Tibial artery (tissue), 4 donors: ENCODE data around the gene HYAL3.
A peak's percentile ranks its signal among the peaks of the same experiment; 100 is the strongest.
"Not testable (repeated sequence)": the region's sequence is repeated elsewhere in the genome, so short reads cannot be mapped to it uniquely, and the experiment has no call there.

Experiments used
- DNase-seq, 2 donors: peaks; one replicate each; pipeline ENCODE4 v3.0.0-alpha.2; 2019
- H3K27ac ChIP-seq, 2 donors: fragments of 200-600 bp; sonication (generic) in 1 of 2; 1 replicate in 1 of 2; 2 replicates in 1 of 2; pipeline ENCODE4 v1.5.1; 2018 to 2019; ENCODE audit warnings: mild to moderate bottlenecking in 1 of 2
- H3K27me3 ChIP-seq, 2 donors: fragments of 200-600 bp; sonication (generic) in 1 of 2; one replicate each; pipeline versions ENCODE4 v1.5.1 to v1.6.0; 2016 to 2019
- H3K36me3 ChIP-seq, 3 donors: fragments of 200-600 bp; sonication (generic) in 2 of 3; one replicate each; pipeline ENCODE4 v1.5.1; 2016 to 2019; ENCODE audit warnings: mild to moderate bottlenecking in 2 of 3
- H3K4me1 ChIP-seq, 4 donors: fragments of 200-600 bp; sonication (generic) in 2 of 4; 1 replicate in 3 of 4; 2 replicates in 1 of 4; pipeline ENCODE4 v1.5.1; 2016 to 2019
- H3K4me3 ChIP-seq, 2 donors: fragments of 200-600 bp; sonication (generic) in 1 of 2; 1 replicate in 1 of 2; 2 replicates in 1 of 2; pipeline ENCODE4 v1.5.1; 2018 to 2019; ENCODE audit warnings: mild to moderate bottlenecking in 2 of 2
- H3K9me3 ChIP-seq, 3 donors: fragments of 200-600 bp; sonication (generic) in 1 of 3; one replicate each; pipeline ENCODE4 v1.5.1; 2016 to 2019
- CTCF ChIP-seq, 2 experiments: fragments of 200-600 bp in 1 of 2; fragments of 450-650 bp in 1 of 2; IDR thresholded peaks; one replicate each; pipeline ENCODE4 v1.5.1; 2017 to 2019; ENCODE audit warnings: antibody characterized with exemption in 2 of 2, mild to moderate bottlenecking in 1 of 2, moderate library complexity in 1 of 2
- intact Hi-C: fragments of 100-400 bp; cut with DNase I; formaldehyde crosslinking; loops from one replicate; pipeline ENCODE4 v1.15.0; 2023; ENCODE audit warnings: low total_unique reads

Gene HYAL3

GRCh38 chr3:50288387-50289007 is 10.7 kb downstream of the HYAL3 start:
- Histone ChIP-seq H3K4me3 (no peak overlapping the region), H3K27ac (no peak overlapping the region), H3K36me3 (peaks cover 18 to 47% (median 36%) of the 10 kb centered on the region in 3 donors), H3K27me3 (no peaks in the 10 kb centered on the region), H3K4me1 (peaks cover 0 to 25% (median 21%) of the 10 kb centered on the region in 4 donors), H3K9me3 (no peaks in the 10 kb centered on the region)
- DNase-seq: no peak
- intact Hi-C loops: no loop called here
- no peak for TF ChIP-seq CTCF (IDR thresholded peaks at IDR 0.05)

- intact Hi-C loops: no loop called here
- no peak for TF ChIP-seq CTCF (IDR thresholded peaks at IDR 0.05)
Observed at GRCh38 chr3:50287262-50287661, 11.9 kb downstream of the HYAL3 start.

GRCh38 chr3:50286322-50287227 is 12.6 kb downstream of the HYAL3 start:
- peaks cover 18 to 47% (median 36%) of the 10 kb centered on the region in 3 donors for H3K36me3 ChIP-seq
- no peak for DNase-seq
- no peak overlapping the region for H3K27ac ChIP-seq
- no peak overlapping the region for H3K4me3 ChIP-seq
- H3K27me3 ChIP-seq: no peaks in the 10 kb centered on the region
- no peaks in the 10 kb centered on the region for H3K9me3 ChIP-seq
- intact Hi-C loops: no loop called here
- peaks cover 0 to 15% (median 9%) of the 10 kb centered on the region in 4 donors for H3K4me1 ChIP-seq
- TF ChIP-seq CTCF (IDR thresholded peaks at IDR 0.05): no peak

More at GRCh38 chr3:50287262-50287661, 11.9 kb downstream of the HYAL3 start:
- H3K4me1 ChIP-seq: peaks cover 0 to 15% (median 11%) of the 10 kb centered on the region in 4 donors
- no peaks in the 10 kb centered on the region for H3K27me3 ChIP-seq
- no peak overlapping the region for H3K4me3 ChIP-seq
- peaks cover 18 to 47% (median 36%) of the 10 kb centered on the region in 3 donors for H3K36me3 ChIP-seq
- H3K9me3 ChIP-seq: no peaks in the 10 kb centered on the region
- no peak for DNase-seq
- H3K27ac ChIP-seq: no peak overlapping the region

- H3K4me1 ChIP-seq, H3K27ac ChIP-seq, H3K4me3 ChIP-seq, H3K27me3 ChIP-seq, H3K9me3 ChIP-seq, intact Hi-C loops, DNase-seq: not testable (repeated sequence)
- peaks cover 12 to 32% (median 23%) of the 10 kb centered on the region in 3 donors for H3K36me3 ChIP-seq
Observed at GRCh38 chr3:50284121-50284520, 15.1 kb downstream of the HYAL3 start.

- no peak for TF ChIP-seq CTCF (IDR thresholded peaks at IDR 0.05)
- Histone ChIP-seq H3K27me3 (no peaks in the 10 kb centered on the region), H3K9me3 (no peaks in the 10 kb centered on the region), H3K27ac (peak overlapping the region; percentile 9 to 60), H3K36me3 (peaks cover 0 to 17% (median 0%) of the 10 kb centered on the region in 3 donors), H3K4me1 (peaks cover 0 to 16% (median 12%) of the 10 kb centered on the region in 4 donors), H3K4me3 (no peak overlapping the region)
- intact Hi-C loops: loop anchor here (5.0 to 10.0 kb wide), 2 partner anchors 37 to 155 kb away; no protein-coding TSS in a partner anchor
- no peak for DNase-seq
Observed at GRCh38 chr3:50279255-50280016, 19.8 kb downstream of the HYAL3 start.
